Activated gamma-delta T cell treated with Interleukin-2 at 50 U/mL for 16 hours (primary cell): ENCODE data around the gene ZNF639.
A peak's percentile ranks its signal among the peaks of the same experiment; 100 is the strongest.
"Not testable (repeated sequence)": the region's sequence is repeated elsewhere in the genome, so short reads cannot be mapped to it uniquely, and the experiment has no call there.

Experiments used
- DNase-seq: peaks from one replicate; pipeline ENCODE4 v3.0.0-alpha.2; 2020

ZNF639 gene, protein sequence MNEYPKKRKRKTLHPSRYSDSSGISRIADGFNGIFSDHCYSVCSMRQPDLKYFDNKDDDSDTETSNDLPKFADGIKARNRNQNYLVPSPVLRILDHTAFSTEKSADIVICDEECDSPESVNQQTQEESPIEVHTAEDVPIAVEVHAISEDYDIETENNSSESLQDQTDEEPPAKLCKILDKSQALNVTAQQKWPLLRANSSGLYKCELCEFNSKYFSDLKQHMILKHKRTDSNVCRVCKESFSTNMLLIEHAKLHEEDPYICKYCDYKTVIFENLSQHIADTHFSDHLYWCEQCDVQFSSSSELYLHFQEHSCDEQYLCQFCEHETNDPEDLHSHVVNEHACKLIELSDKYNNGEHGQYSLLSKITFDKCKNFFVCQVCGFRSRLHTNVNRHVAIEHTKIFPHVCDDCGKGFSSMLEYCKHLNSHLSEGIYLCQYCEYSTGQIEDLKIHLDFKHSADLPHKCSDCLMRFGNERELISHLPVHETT

DNA sequence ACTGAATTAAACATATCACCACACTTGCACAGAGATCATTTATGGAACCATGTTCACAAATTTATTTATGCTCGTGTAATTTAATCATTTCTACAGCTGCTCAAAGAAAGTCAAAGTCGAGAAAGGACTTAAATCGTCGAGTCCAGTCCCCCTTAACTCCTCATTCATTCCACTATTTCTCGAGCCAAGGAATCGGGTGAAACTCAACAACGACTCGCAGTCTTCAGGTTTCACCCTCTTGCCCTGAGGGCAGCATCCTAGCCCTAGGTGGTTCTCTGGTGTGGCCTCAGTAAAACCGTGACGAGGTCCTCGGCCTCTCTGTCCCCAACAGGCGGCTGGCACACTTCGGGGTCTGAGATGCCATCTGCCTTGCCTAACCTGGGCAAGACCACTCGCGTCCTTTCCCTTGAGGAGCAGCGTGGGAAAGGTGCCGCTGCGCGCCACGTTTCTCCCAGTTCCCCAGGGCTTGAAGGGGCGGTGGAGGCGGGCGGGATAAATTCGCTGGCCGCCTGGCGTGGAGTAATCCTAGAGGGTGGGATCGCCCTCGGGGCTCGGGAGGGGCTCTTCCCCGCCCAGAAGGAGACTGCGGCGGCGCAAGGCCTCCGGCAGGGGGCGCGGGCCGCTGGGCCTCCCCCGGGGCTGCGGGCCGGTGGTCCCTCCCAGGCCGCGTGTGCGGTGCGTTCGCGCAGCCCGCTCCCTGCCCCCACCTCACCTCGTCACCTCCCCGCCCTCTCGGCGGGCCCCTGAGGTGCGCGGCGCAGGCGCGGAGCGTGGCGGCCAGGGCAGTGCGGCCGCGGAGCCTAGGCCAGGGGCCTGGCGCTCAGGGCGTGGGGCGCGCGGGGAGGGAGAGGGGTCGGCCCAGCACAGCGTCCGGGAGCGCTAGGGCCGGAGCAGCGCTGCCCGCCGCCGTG is at the start of gene ZNF639:
Gene ZNF639 (plus strand): TSS at position 746 of the 911 bp plus-strand sequence. CDS start 5,263 bp downstream, outside the sequence.
- peak; percentile 86 for DNase-seq

DNA sequence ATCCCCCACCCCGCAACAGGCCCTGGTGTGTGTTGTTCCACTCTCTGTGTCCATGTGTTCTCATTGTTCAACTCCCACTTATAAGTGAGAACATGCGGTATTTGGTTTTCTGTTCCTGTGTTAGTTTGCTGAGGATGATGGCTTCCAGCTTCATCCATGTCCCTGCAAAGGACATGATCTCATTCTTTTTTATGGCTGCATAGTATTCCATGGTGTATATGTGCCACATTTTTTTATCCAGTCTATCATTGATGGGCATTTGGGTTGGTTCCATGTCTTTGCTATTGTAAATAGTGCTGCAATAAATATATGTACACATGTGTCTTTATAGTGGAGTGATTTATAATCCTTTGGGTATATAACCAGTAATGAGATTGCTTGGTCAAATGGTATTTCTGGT is 48.4 kb upstream of the ZNF639 start:
- DNase-seq: not testable (repeated sequence)

GRCh38 chr3:179276001-179276400 is 46.8 kb upstream of the ZNF639 start:
- DNase-seq: no peak

DNA sequence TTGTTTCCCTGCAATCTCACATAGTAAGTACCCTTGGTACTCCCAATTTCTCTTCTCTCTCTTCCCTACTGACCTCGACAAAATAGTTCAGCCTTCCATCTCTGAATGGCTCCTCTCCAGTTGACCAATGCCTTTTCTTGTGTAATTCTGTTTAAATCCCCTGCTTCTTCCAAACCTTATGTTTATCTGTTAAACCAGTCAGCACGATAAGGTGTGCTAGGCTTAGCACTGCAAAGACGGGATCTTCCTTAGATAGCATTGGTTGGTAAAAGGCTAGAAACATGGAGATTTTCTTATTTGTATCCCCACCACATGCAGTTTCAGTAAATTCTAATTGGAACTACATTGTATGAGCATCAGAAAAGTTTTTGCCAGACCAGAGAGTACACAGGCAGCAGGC is 46.1 kb upstream of the ZNF639 start:
- no peak for DNase-seq

- no peak for DNase-seq
Measured at GRCh38 chr3:179278151-179278550, 44.7 kb upstream of the ZNF639 start.

- no peak for DNase-seq
Measured at GRCh38 chr3:179278932-179279693, 43.7 kb upstream of the ZNF639 start.

DNA sequence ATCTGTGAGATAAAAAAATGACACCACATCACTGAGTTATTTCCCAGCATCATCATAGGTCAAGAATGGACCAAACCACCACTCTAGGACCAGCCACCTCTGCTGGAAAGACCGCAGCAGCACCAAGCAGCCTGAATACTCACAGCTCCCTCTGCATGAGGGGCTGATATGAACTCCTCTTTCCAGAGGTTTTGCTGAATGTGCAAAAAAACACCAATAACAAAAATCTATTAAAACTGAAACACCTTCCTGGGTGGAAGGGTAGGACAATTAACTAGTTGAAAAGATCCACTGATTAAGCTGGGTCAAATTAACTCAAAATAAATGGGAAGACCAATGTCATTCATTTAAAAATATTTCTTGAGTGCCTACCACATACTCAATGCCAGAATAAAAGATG is 43.0 kb upstream of the ZNF639 start:
- no peak for DNase-seq

DNA sequence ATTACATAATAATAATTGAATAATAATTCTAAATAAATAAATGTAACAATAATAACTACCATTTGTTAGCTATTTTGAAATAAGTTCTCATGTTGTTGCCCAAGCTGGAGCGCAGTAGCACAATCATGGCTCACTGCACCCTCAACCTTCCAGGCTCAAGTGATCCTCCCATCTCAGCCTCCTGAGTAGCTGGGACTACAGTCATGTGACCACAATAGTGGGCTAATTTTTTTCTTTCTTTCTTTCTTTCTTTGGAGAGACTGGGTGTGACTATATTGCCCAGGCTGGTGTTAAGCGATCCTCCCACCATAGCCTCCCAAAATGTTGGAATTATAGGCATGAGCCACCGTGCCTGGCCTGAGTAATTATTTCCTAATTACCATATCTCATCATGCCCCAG is 41.0 kb upstream of the ZNF639 start:
- no peak for DNase-seq

GRCh38 chr3:179286331-179286730 is 36.5 kb upstream of the ZNF639 start:
- no peak for DNase-seq

DNA sequence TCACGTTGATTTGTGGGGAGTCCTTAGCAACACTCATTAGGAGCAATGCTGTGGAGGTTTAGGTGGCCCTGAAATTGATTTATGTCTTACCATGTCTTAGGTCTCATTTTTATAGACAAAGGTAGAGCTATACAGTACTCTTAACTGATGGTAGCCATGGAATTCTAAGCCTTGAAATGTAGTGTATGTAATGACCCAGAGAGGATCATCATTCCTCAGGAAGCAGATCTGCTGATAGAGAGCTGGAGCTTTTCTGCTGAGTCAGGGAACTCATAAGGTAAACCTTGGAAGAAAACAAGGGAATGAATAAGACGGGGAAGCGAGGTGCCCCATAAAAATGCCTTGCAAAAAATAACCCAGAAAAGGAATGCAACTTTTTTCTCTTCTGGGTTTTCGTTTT is 34.0 kb upstream of the ZNF639 start:
- no peak for DNase-seq

DNA sequence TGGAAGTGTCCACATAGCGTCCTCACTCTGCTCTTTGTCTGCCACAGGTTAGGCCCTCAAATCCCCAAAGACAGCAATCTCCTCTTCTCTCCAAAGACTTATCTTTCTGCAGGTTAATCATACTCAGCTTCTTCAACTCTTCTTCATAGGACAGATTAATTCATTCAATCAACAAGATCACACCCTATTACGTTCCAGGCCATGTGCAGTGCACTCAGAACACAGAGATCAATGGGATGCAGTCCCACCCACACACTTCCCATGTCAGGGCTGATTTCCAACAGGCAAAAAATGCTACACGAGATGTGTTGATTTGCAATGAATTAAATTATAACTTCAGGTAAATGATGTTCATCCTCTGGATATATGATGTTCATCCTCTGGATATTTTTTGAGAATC is 33.5 kb upstream of the ZNF639 start:
- no peak for DNase-seq

DNA sequence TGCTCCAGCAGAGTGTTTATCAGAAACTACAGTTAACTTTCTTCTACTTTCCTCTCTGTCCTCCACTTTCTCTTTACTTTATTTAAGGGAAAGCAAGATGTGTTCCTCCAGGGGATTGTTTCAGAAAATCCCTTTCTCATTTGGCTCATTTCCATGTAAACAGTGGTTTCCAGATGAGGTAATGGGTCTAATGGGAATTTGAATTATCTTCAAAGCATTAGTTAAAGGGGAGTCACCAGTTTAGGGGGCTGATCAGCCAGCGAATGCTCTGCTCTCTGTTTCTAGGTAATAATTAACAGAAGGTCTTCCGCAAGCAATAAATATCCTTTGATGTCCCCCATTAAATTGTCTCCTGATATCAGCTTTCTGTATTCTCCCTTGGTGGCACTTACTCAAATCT is 30.4 kb upstream of the ZNF639 start:
- DNase-seq: no peak

GRCh38 chr3:179297971-179298725 is 24.7 kb upstream of the ZNF639 start:
- DNase-seq: no peak

- no peak for DNase-seq
Measured at GRCh38 chr3:179299316-179299715, 23.5 kb upstream of the ZNF639 start.

DNA sequence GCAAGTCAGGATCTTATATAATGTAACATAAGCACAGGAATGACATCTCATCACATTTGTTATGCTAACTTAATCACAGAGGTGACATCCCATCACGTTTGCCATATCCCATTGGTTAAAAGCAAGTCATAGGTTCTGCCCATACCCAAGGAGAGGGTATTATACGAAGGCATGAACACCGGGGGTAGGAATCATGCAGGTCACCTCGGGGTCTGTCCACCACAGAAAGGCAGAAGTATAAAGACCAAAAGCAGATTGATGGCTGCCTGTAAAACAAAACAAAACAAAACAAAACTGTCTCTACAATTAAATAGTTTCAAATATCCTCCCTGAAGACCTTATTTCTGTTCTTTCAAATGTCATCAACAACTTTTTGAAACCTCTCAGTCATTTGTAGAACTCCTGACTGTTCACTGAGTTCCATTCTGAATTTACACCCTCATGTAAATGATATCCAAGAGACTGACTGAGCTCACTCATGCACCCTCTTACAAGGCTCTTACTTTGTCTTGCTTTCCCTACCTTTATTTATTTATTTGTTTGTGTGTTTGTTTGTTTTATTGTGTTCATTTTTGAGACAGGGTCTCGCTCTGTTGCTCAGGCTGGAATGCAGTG is 22.7 kb upstream of the ZNF639 start:
- no peak for DNase-seq

- DNase-seq: no peak
Measured at GRCh38 chr3:179301645-179302044, 21.2 kb upstream of the ZNF639 start.

GRCh38 chr3:179302111-179302510 is 20.7 kb upstream of the ZNF639 start:
- DNase-seq: no peak

DNA sequence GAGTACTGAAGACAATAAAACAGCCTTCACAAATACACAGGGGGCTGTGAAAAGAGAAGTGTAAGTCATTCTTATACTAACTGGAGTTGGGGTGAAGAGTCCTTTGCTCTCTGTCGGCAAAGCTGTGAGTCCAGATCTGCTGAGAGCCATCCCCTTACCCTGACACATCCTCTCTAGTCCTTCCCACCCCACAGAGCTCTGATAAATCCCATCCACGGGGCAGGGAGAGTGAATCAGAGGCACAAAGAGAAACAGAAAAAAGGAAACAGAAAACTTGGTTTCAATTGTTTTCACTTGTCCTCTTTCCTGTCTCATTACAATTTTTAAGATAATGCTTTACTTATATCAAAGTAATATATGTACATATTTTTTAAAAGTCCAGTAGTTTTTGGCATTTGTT is 18.2 kb upstream of the ZNF639 start:
- DNase-seq: no peak

- DNase-seq: not testable (repeated sequence)
Measured at GRCh38 chr3:179307362-179307761, 15.5 kb upstream of the ZNF639 start.

- no peak for DNase-seq
Measured at GRCh38 chr3:179308001-179308400, 14.8 kb upstream of the ZNF639 start.

- no peak for DNase-seq
Measured at GRCh38 chr3:179309225-179310078, 13.4 kb upstream of the ZNF639 start.
